ENCODE data around the gene PRDM1.

PRDM1 gene

GRCh38 chr6:106156413-106156812 is 70.3 kb downstream of the PRDM1 start:
- no peak overlapping the region for H3K27ac ChIP-seq
- DNase-seq (ENCODE audit: low spot score) = no peak
- CTCF ChIA-PET = interaction anchor here (0.6 kb wide), 1 partner anchor 43 kb away, joined by 3 read pairs; no protein-coding TSS in a partner anchor
- POLR2A ChIA-PET (ENCODE audit: low non-redundant PET) = no interaction called here
- TF ChIP-seq, protein P1, sequence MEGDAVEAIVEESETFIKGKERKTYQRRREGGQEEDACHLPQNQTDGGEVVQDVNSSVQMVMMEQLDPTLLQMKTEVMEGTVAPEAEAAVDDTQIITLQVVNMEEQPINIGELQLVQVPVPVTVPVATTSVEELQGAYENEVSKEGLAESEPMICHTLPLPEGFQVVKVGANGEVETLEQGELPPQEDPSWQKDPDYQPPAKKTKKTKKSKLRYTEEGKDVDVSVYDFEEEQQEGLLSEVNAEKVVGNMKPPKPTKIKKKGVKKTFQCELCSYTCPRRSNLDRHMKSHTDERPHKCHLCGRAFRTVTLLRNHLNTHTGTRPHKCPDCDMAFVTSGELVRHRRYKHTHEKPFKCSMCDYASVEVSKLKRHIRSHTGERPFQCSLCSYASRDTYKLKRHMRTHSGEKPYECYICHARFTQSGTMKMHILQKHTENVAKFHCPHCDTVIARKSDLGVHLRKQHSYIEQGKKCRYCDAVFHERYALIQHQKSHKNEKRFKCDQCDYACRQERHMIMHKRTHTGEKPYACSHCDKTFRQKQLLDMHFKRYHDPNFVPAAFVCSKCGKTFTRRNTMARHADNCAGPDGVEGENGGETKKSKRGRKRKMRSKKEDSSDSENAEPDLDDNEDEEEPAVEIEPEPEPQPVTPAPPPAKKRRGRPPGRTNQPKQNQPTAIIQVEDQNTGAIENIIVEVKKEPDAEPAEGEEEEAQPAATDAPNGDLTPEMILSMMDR (conservative IDR thresholded peaks at IDR 0.05; ENCODE audit: low read depth) = no peak

DNA sequence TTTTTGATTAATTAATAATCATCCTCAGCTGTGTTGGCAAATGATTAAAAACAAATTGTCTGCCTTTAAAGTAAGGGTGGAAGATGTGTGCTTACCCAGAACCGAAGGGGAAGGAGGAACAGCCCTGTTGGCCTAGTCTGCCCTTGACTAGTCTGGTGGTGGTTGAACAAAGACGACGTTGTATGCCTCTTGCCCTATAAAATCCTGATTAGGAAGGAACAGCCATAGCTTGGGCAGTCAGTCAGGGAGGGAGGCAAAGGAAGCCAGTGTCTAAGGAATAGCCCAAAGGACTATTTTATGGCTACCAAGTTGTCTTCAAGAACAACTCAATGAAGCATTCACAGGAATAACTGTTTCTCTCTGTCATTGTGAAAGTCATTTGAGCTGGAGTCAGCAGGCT is 70.7 kb downstream of the PRDM1 start:
- POLR2A ChIA-PET (ENCODE audit: low non-redundant PET) = no interaction called here
- TF ChIP-seq, protein P1 (conservative IDR thresholded peaks at IDR 0.05; ENCODE audit: low read depth) = no peak
- H3K27ac ChIP-seq = no peak overlapping the region
- DNase-seq (ENCODE audit: low spot score) = no peak
- CTCF ChIA-PET = interaction anchor here (0.6 kb wide), 2 partner anchors 43 to 1464 kb away, joined by 3 read pairs; no protein-coding TSS in a partner anchor

GRCh38 chr6:106158816-106159215 is 72.7 kb downstream of the PRDM1 start:
- CTCF ChIA-PET = no interaction called here
- DNase-seq (ENCODE audit: low spot score) = no peak
- no peak overlapping the region for H3K27ac ChIP-seq
- TF ChIP-seq, protein P1 (conservative IDR thresholded peaks at IDR 0.05; ENCODE audit: low read depth) = no peak
- POLR2A ChIA-PET (ENCODE audit: low non-redundant PET) = no interaction called here

Data from RWPE1 (cell line).